ENCODE measurements around the gene SEC31B. TPM values are rescaled to one million over a fixed set of nuclear protein-coding genes. Genes with fewer than 3 reads are reported as not detected.

Gene SEC31B
- total RNA-seq, 1 experiment from 2014 or later = 6.3 TPM

GRCh38 chr10:100470367-100470766 lies 49.3 kb downstream of the SEC31B start:
- no peak for DNase-seq
- H2BK20ac ChIP-seq (ENCODE audit: low read depth, low read length, poor library complexity, severe bottlenecking) = no peak overlapping the region
- no peaks in the 10 kb centered on the region for H3K9me3 Mint-ChIP-seq
- no peak overlapping the region for H3K27ac Mint-ChIP-seq
- H3K4me1 ChIP-seq (ENCODE audit: insufficient read depth, low read length) = no peaks in the 10 kb centered on the region
- H2AFZ ChIP-seq (ENCODE audit: low read length) = no peak overlapping the region
- 0 out of 4 replicates have a peak, but pooled peaks cover 0 to 3% of the 10 kb centered on the region in 2 experiments for H3K4me1 Mint-ChIP-seq
- H3K23me2 ChIP-seq (ENCODE audit: insufficient read length, low read depth, low read length, poor library complexity, severe bottlenecking) = no peaks in the 10 kb centered on the region
- H2BK120ac ChIP-seq (ENCODE audit: low read depth, low read length, poor library complexity, severe bottlenecking) = no peak overlapping the region
- no peak overlapping the region for H3K27ac ChIP-seq (ENCODE audit: insufficient read length, low read depth, low read length)
- no peak overlapping the region for H2AK5ac ChIP-seq (ENCODE audit: insufficient read length, low read length)
- no peaks in the 10 kb centered on the region for H4K20me1 ChIP-seq (ENCODE audit: control insufficient read depth, insufficient read depth, insufficient read length)
- H3K79me2 ChIP-seq (ENCODE audit: insufficient read depth, low read length) = no peaks in the 10 kb centered on the region
- no peaks in the 10 kb centered on the region for H3K9me3 ChIP-seq (ENCODE audit: control insufficient read depth, low read depth, low read length)
- H3K79me1 ChIP-seq (ENCODE audit: insufficient read depth, low read depth, low read length, poor library complexity, severe bottlenecking) = no peaks in the 10 kb centered on the region
- no peak overlapping the region for H3K4me3 Mint-ChIP-seq
- H3K23ac ChIP-seq (ENCODE audit: insufficient read length, low read depth, low read length) = no peak overlapping the region
- H2BK15ac ChIP-seq (ENCODE audit: low read depth, low read length) = no peak overlapping the region
- H3K4ac ChIP-seq (ENCODE audit: low read depth, low read length) = no peak overlapping the region
- no peak overlapping the region for H3K14ac ChIP-seq (ENCODE audit: insufficient read depth, low read length)
- H3K36me3 Mint-ChIP-seq (ENCODE audit: insufficient read depth in 1 of 3, low read depth in 3 of 3) = no peaks in the 10 kb centered on the region
- WGBS (ENCODE audit: extremely low coverage, insufficient read length, low lambda C conversion rate) = no CpG with 5 or more reads among the region's 3 CpGs
- H4K91ac ChIP-seq (ENCODE audit: insufficient read length, low read depth, low read length) = no peak overlapping the region
- no peak overlapping the region for H2BK5ac ChIP-seq (ENCODE audit: insufficient read length, low read length)
- H4K8ac ChIP-seq (replicated peaks; ENCODE audit: insufficient read length, low read depth, low read length) = no peak overlapping the region
- no peak overlapping the region for H3T11ph ChIP-seq (ENCODE audit: low read length)
- H3K9ac ChIP-seq (ENCODE audit: extremely low read depth, insufficient read length, low read length) = no peak overlapping the region
- no peak overlapping the region for H3K18ac ChIP-seq (ENCODE audit: insufficient read length, low read depth, low read length)
- peaks cover 92% of the 10 kb centered on the region for H3K27me3 Mint-ChIP-seq (ENCODE audit: low read depth)
- H4K5ac ChIP-seq (ENCODE audit: insufficient read length, low read depth, low read length) = no peak overlapping the region
- no peaks in the 10 kb centered on the region for H3K27me3 ChIP-seq (ENCODE audit: insufficient read depth, low read length)
- no peak overlapping the region for H3K56ac ChIP-seq (ENCODE audit: insufficient read length, low read depth, low read length)
- no peak overlapping the region for H3K4me2 ChIP-seq (ENCODE audit: insufficient read depth, insufficient read length, low read length)
- H2BK12ac ChIP-seq (ENCODE audit: insufficient read length, low read depth, low read length) = no peak overlapping the region
- no peak for TF ChIP-seq CTCF (conservative IDR thresholded peaks at IDR 0.05)
